ENCODE measurements around the gene KIF14.

The KIF14 gene, protein sequence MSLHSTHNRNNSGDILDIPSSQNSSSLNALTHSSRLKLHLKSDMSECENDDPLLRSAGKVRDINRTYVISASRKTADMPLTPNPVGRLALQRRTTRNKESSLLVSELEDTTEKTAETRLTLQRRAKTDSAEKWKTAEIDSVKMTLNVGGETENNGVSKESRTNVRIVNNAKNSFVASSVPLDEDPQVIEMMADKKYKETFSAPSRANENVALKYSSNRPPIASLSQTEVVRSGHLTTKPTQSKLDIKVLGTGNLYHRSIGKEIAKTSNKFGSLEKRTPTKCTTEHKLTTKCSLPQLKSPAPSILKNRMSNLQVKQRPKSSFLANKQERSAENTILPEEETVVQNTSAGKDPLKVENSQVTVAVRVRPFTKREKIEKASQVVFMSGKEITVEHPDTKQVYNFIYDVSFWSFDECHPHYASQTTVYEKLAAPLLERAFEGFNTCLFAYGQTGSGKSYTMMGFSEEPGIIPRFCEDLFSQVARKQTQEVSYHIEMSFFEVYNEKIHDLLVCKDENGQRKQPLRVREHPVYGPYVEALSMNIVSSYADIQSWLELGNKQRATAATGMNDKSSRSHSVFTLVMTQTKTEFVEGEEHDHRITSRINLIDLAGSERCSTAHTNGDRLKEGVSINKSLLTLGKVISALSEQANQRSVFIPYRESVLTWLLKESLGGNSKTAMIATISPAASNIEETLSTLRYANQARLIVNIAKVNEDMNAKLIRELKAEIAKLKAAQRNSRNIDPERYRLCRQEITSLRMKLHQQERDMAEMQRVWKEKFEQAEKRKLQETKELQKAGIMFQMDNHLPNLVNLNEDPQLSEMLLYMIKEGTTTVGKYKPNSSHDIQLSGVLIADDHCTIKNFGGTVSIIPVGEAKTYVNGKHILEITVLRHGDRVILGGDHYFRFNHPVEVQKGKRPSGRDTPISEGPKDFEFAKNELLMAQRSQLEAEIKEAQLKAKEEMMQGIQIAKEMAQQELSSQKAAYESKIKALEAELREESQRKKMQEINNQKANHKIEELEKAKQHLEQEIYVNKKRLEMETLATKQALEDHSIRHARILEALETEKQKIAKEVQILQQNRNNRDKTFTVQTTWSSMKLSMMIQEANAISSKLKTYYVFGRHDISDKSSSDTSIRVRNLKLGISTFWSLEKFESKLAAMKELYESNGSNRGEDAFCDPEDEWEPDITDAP (N-terminal part only)

DNA sequence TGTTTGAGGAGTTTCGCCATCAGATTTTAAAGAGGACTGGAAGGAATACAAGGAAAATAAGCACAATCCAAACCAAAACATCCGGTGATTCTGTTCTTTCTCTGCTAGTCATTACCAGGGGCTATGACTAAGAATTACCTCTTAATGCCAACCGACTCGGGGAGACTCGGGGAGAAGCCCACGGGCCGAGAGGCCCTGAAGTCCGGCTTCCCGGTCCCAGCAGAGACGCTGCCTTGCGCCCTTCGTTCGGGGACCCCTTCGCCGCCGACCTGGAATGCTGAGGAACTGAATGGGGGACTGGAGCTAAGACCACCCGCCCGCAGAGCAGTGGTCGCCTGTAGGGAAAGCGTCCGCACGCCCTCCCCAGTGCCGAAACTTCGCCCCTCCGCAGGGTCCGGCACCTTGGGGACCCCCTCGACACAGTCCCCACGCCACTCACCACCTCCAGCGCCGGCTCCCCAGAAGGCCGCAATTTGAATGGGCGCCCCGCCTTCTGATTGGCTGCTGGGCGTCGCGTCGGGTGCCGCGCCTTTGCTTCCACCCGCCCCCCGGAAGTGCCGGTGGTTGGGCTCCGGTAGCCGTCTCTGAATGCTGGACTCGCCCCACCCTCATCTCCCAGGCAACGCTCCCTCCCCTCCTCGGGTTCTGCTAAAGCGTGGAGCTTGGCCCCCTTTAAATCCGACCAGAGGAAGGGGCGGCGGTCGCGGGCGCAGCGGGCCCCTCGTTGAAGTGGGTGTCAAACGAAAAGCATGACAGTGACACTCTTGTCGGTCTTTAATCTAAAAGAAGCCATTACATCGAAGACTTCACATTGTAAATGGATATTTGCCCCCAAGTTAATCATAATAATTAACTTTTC lies at the start of gene KIF14:
Gene KIF14, minus strand, starts transcription at position 479 of the 859 bp plus-strand sequence. CDS start 2,028 bp downstream, outside the sequence.
- peak; percentile 86 for DNase-seq

DNA sequence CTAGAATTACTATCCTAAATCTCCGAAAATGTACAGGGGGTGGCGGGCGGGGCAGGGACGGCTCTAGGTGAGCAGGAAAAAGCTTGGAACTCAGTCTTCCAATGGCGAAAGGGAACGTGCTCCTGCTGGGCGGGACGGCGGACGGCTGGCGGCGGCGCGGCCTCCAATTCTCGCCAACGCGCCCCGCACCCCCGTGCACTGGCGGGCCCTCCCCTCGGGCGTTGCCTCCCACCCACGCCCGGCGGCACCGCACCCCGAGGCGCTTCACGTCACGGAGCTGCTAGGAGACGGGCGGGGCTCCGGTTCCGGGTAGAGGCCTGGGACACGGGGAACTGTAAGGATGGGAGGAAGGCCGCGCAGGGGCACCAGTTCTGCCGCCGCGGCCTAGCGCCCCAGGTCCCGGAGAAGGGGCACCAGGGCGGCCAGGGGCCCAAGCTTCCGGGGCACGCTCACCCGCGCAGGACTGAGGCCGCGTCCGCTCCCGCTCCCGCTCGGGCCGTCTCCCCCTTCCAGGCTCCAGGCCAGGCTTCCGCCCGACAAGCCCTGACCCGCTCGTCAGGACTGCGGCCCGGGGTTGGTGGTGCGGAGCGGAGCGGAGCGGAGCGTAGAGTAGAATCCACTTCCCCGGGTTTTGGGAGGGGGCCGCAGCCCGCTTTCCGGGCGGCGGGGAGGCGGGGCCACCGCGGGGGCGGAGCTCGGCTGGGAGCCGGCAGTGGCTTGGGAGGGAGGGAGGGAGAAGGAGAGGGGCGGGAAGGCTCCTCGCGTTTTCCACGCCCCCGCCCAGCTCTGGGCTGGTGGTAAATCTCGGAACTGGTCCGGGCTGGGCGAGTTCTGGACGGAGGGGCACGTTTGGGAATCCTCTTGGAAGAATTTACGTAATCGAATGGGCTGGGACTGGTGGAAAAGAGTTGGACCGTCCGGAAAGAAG lies 49.0 kb upstream of the KIF14 start, which contains the start of gene DDX59:
Gene DDX59, minus strand, starts transcription at position 594 of the 928 bp plus-strand sequence. CDS start 3,167 bp downstream, outside the sequence.
- peak; percentile 86 for DNase-seq

DNA sequence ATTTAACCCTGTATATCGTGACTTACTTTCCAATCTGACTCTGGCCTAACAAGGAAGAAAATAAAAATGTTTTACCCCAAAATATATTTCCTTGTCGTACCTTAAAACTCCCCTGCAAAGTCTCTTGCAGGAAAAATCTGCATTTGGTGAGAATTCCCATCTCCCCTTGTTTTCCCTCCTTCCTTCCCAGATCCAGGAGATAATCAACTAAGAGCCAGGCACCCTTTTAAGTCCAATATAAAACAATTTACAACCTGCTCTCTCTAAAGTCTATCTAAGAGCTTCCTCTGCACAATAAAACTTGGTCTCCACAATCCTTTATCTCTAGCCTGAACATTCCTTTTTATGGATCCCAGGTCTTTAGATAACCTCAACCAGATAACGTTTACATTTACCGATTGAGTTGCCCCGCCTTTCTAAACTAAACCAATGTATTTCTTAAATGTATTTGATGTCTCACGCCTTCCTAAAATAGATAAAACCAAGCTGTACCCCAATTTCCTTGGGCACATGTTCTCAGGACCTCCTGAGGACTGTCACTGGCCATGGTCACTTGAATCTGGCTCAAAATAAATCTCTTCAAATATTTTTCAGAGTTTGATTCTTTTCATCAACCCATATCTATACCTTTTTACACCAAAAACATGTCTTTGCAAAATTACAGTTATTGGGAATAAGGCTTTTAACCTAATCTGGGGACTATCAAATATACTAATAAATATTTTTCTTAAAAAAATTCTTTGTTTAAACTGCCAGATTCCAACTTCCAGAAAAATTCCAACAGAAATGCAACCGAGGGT lies 48.2 kb upstream of the KIF14 start:
- DNase-seq, result no peak

DNA sequence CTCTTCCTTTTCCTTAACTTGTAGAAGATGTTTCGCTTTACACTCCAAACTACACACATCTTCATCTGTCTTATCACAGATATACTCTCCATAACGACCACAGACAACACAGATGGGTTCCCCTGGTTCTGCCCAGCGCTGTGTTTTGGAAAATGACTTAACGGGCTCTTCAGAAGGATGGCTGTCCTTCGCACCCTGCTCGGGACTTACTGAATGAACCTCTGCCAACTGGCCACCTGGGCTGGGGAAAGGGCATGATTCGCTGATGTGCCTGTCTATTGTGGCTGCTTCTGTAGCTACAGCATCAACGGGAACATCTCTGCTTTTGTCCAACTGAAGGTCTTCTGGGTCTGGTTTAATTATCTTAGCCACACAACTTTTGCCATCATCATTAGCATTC lies 45.8 kb upstream of the KIF14 start:
- DNase-seq, result no peak

DNA sequence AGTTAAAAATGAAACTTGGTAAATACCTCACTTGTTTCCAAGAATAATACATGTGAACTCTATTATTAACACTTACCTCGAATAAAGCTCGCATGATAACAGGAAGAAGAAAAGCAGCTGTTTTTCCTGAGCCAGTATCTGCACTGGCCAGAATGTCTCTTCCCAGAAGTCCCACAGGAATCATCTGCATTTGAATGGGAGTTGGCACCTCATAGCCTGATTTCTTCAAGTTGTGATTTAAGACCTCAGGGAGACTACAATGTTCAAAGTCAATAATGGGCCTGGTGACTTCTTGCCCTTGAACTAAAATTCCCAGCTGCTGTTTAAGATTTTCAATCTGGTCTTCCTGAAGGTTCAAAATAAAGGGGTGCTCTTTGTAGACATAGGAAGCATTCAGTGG lies 45.3 kb upstream of the KIF14 start:
- no peak for DNase-seq

DNA sequence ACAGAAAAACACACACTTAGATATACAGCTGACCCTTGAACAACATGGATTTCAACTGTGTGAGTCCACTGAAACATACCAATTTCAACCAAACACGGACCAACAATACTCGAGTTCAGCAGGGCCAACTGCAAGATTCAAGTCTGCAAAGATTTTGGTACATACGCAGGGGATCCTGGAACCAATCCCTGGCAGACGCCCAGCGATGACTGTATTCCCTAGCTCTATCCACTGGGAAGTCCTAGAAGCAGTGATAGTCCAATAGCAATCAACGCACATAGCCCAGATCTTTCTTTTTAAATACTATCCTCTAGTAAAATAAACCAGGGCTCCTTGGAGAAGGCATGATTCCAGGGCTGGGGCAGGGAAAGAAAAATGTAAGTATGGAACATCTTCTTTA lies 40.2 kb upstream of the KIF14 start:
- DNase-seq, result no peak

DNA sequence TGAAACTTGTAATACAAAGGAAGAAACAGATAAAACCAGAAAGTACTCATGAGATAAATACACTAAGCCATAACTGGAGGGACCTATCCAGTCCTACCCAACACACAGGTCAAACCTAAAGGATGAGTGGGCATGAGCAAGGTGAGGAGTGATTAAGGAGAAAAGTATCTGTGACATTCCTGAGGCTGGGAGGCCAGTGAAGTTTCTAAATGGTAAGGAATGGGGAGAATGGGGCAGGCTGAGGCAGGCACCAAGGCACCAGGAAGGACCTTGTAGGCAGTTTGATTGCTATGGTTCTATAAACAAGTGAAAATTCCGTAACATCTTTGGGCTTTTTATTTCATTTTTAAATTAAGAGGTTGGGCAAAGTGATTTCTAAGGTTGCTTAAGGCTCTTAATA lies 38.7 kb upstream of the KIF14 start:
- no peak for DNase-seq

DNA sequence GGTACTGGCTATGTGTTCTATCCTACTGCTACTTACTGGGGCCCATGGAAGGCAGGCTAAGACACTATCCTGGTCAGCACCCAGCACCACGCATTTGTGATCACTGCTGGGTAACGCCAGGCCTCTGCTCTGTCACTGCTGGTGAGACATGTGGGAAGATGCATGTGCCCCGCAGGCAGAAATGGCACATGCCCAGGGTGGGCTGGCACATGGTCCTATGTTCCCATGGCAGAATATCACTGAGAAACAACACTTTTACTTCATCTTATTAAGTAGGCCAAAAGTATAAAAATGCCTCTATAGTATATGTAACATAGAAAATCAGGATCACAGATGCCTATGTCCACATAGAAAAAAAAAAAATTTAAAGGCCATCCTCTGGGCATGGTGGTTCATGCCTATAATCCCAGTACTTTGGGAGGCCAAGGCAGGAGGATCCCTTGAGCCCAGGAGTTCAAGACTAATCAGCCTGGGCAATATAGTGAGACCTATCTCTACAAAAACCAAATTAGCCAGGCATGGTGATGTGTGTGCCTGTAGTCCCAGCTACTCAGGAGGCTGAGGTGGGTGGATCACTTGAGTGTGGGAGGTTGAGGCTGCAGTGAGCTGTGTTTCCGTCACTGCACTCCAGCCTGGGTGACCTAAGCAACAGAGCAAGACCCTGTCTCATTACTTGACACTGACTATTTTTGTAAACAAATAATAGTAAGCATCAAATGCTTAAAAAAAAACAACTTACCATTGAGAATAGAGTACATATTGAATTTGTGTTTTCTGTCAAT lies 37.7 kb upstream of the KIF14 start:
- no peak for DNase-seq

DNA sequence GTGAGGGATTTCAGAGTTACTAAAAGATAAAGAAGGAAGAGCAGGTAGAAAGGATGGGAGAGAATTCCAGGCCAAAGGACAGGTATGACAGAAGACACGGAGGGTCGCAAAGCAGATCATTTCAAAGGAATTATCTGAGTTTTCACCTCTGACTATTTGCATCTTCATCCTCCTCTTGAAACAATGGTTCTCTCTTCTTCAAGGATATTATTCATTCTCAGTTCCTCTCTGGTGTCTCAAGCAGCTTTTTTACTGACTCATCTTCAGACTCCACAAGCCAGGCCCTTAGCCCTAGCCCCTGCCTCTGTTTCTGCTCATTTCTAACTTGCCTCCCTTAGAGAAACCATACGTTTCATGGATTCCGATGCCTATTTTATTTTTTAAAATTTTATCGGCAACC lies 34.1 kb upstream of the KIF14 start:
- no peak for DNase-seq

DNA sequence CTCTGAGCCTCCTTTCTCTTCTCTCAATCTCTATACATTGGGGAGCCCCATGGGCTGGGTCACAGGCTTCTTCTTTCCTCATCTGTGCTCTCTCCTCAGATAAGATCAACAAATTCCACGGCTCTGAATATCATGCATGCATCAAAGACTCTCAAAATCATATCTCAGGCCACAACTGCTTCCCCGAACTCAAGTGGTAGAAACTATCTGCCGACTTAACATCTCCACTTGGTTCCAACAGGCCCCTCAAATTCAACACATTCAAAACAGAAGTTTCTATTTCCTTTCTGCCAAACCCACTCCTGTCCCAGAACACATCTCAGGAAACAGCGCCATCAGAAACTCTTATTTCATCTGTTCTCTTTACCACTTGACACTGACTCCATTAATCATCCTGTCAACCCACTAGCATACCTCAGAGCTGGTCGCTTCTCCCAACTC lies 32.5 kb upstream of the KIF14 start:
- no peak for DNase-seq

DNA sequence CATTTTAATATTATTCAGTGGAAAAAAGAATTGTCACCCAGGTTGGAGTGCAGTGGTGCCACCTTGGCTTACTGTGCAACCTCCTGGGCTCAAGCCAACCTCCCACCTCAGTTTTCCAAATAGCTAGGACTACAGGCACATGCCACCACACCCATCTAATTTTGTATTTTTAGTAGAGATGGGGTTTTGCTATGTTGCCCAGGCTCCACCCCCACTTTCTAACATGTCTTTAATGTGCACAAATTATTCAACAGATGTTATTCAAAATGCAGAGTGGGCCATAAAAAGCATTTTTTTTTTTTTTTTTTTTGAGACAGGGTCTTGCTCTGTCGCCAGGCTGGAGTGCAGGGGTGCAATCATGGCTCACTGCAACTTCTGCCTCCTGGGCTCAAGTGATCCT lies 31.8 kb upstream of the KIF14 start:
- DNase-seq, result no peak

DNA sequence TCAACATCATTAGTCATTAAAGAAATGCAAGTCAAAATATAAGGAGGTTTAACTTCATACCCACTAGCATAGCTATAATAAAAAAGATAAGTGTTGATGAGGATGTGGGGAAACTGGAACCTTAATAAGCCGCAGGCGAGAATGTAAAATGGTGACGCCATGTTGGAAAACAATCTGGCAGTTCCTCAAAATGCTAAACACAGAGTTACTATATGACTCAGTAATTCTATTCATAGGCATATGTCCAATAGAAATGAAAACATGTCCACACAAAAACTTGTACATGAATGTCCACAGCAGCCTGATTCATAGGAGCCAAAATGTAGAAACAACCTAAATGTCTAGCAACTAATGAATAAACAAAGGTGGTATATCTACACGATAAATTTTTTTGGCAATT lies 26.0 kb upstream of the KIF14 start:
- DNase-seq, result no peak

DNA sequence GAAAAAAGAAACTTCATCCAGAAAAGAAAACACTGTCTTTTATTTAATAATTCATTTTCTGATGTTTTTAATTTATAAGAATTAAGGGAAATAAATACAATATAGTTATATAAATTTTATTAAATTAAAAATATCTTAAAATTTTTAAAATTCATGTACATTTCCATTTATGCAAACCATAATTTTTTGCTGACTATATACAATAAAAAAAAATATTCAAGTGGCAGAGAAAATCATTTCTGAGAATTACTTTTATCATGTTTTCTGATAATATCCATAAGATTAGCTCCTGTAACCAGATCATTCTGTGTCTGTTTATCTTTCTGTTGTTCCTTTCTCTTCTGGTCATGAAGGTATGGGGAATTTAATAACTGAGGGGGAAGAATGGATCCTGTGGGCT lies 23.5 kb upstream of the KIF14 start:
- DNase-seq, result no peak

DNA sequence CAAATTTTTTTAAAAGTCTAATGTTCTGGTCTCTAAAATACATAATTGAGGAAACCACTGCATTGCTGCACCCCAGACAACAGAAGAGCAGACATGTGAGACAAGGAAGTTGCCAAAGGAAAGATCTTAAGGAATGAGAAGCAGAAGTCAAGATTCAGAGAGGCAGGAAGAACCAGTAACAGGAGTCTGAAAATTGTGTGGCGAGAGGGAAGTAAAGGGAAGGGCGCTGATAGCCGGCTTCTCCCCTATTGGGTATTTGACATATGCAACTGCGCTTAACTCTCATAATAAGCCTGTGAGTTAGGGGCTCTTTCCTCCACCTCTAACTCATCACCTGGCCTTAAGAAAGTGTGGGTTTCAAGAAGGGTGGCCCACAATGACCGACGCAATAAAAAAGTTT lies 21.9 kb upstream of the KIF14 start:
- DNase-seq, result no peak

DNA sequence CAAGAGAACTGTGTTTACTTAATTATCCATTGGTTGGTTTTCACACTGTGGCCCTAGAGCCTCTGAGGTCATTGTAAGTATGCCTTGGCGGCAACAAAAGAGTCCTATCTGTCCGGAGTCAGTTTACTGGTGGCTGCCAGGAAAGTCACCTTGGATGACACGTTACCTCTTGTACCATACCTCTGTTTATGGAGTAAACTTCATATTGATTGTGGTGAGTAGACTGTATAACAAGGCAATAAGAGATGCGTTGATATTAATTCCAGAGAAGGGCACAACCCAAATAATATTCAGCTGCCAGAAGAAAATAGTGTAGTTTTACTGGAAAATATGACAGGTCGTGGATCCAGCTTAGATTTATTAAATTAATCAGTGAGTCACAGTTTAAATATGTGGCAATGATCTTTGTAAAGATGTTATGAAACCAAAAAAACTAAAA lies 20.4 kb upstream of the KIF14 start:
- DNase-seq, result no peak

DNA sequence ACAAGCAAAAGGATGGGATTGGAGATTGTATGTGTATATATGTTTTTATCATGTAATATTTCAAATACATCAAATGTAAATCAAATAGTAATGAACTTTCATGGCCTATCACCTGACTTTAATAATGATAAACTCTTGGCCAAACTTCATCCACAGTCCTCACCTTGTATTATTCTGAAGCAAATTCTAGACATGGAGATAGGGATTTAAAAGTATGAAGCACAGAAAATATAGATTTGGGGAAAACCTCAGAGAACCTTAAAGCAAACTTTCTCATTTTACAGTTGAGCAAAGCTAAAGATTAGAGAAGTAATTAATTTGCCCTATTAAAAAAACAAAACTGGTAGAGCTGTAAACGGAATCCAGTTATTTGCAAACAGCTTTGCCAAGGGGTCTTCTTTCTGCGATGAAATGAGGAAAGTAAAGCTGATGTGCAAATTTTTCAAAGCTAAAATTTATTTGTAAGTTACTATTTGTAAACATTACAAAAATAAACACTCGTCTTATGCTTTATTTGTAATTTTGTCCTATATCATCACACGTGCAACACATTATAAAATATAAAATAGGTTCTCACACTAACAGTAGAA lies 19.9 kb upstream of the KIF14 start:
- no peak for DNase-seq

DNA sequence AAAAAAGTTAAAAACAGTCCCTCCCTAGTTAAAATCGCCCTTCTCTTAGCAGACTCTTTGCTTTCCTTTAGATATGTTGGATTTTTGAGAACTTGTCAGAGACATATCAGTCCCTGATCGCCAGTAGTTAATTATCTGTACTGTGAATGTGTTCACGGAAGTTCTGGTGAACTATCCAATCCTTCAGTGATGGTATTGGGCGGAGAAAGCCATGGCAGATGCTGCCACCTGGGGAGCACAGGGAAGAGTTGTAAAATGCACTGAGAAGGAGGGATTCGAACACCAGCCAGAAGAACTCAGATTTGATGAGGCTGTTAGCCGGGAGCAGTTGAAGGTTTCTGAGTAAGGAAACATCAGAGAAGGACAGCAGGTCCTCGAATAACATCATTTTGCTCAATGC lies 17.5 kb upstream of the KIF14 start:
- DNase-seq, result no peak

DNA sequence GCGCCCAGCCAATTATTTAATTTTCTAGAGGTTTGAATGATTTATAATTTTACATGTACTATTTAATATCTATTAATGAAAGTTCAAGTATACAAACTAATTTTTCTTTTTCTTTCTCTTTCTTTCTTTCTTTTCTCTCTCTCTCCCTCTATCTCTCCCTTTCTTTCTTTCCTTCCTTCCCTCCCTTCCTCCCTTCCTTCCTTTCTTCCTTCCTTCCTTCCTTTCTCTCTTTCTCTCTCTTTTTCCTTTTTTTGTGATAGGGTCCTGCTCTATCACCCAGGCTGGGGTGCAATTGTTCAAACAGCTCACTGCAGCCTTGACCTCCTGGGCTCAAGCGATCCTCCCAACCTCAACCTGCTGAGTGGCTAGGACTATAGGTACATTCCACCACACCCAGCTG lies 16.1 kb upstream of the KIF14 start:
- no peak for DNase-seq

Data from activated T-cell treated with anti-CD3 and anti-CD28 coated beads for 4 hours (primary cell).